Naive thymus-derived CD4-positive, alpha-beta T cell (primary cell): ENCODE data around the gene ST6GALNAC3. TPM values are rescaled to one million over a fixed set of nuclear protein-coding genes. Genes with fewer than 3 reads are reported as not detected.

Experiments
- ATAC-seq: fragments of 150-1000 bp; cut with Tn5 transposase; 2 replicates; pipeline ENCODE4 v1.10.0; 2021; ENCODE audit warnings: mild to moderate bottlenecking, moderate library complexity
- CTCF ChIA-PET: fragments of 350-600 bp; sonication (Branson Sonifier 250); formaldehyde crosslinking; loops from one replicate; lab custom pipeline; 2021; ENCODE audit warnings: antibody characterized with exemption; lab: Charles Lee
- POLR2A ChIA-PET: fragments of 350-600 bp; sonication (Branson Sonifier 250); formaldehyde crosslinking; loops from one replicate; lab custom pipeline; 2021; ENCODE audit warnings: antibody characterized with exemption, inconsistent platforms; lab: Charles Lee
- DNase-seq, 9 donors: peaks; one replicate each; pipeline versions ENCODE4 v3.0.0 to v3.0.0-alpha.2; 2020 to 2022; ENCODE audit warnings: mixed read lengths in 1 of 9
- H3K27ac ChIP-seq: one replicate; pipeline ENCODE4 v1.7.0; 2013; ENCODE audit warnings: mild to moderate bottlenecking, low read depth, low read length, moderate library complexity
- H3K27me3 ChIP-seq, 2 donors: one replicate each; pipeline ENCODE4 v1.7.0; 2013; ENCODE audit warnings: low read length in 2 of 2, mild to moderate bottlenecking in 2 of 2, moderate library complexity in 2 of 2; ENCODE audit not compliant: control insufficient read depth in 2 of 2, insufficient read depth in 2 of 2
- H3K36me3 ChIP-seq, 3 experiments: 1 replicate in 2 of 3; 2 replicates in 1 of 3; pipeline ENCODE4 v1.7.0; 2013; ENCODE audit warnings: low read length in 3 of 3, mild to moderate bottlenecking in 3 of 3, moderate library complexity in 1 of 3; ENCODE audit not compliant: insufficient read depth in 3 of 3, control insufficient read depth in 2 of 3
- H3K4me1 ChIP-seq, 2 donors: one replicate each; pipeline ENCODE4 v1.7.0; 2013; ENCODE audit warnings: low read length in 2 of 2, mild to moderate bottlenecking in 2 of 2, moderate library complexity in 1 of 2; ENCODE audit not compliant: control insufficient read depth in 2 of 2, insufficient read depth in 2 of 2
- H3K4me3 ChIP-seq: 2 replicates; pipeline ENCODE4 v1.7.0; 2013; ENCODE audit warnings: mild to moderate bottlenecking, low read length
- H3K9me3 ChIP-seq, 3 experiments: 1 replicate in 2 of 3; 2 replicates in 1 of 3; pipeline ENCODE4 v1.7.0; 2013; ENCODE audit warnings: low read length in 3 of 3; ENCODE audit not compliant: control insufficient read depth in 2 of 3
- H3K27ac Mint-ChIP-seq, 9 donors: one replicate each; pipeline ENCODE4 v1.8.0; 2020 to 2022; ENCODE audit warnings: mixed read lengths in 9 of 9, mild to moderate bottlenecking in 8 of 9, moderate library complexity in 5 of 9, inconsistent platforms in 2 of 9
- H3K27me3 Mint-ChIP-seq, 5 donors: one replicate each; pipeline ENCODE4 v1.8.0; 2021 to 2022; ENCODE audit warnings: mixed read lengths in 5 of 5, mild to moderate bottlenecking in 1 of 5
- H3K36me3 Mint-ChIP-seq, 5 donors: one replicate each; pipeline ENCODE4 v1.8.0; 2020 to 2022; ENCODE audit warnings: mixed read lengths in 5 of 5, mild to moderate bottlenecking in 3 of 5, inconsistent platforms in 1 of 5
- H3K4me1 Mint-ChIP-seq, 7 donors: one replicate each; pipeline ENCODE4 v1.8.0; 2020 to 2022; ENCODE audit warnings: mixed read lengths in 7 of 7, mild to moderate bottlenecking in 3 of 7, inconsistent platforms in 1 of 7
- H3K4me3 Mint-ChIP-seq, 10 donors: one replicate each; pipeline ENCODE4 v1.8.0; 2020 to 2022; ENCODE audit warnings: mild to moderate bottlenecking in 10 of 10, mixed read lengths in 10 of 10, moderate library complexity in 6 of 10, inconsistent platforms in 2 of 10
- H3K9me3 Mint-ChIP-seq, 11 donors: one replicate each; pipeline ENCODE4 v1.8.0; 2020 to 2022; ENCODE audit warnings: mixed read lengths in 11 of 11, mild to moderate bottlenecking in 4 of 11, inconsistent platforms in 1 of 11, moderate library complexity in 1 of 11
- intact Hi-C, 2 donors: fragments of 100-400 bp; cut with micrococcal nuclease; formaldehyde crosslinking; loops; one replicate each; pipeline ENCODE4 v1.15.1; 2023
- polyA plus RNA-seq, 2 donors: library from polyadenylated mRNA; unstranded; fragments of 300-500 nt; fragmentation: Illumina TruSeq; gene quantifications; one replicate each; pipeline ENCODE4 v1.2.3, GENCODE V29; 2021
- total RNA-seq, 6 experiments: library from RNA in 5 of 6; stranded (reverse) in 5 of 6; gene quantifications; 1 replicate in 5 of 6; 2 replicates in 1 of 6; pipeline ENCODE4 v1.2.3 and lab custom pipeline; 2021 to 2026

ST6GALNAC3 gene
- total and polyA plus RNA-seq, 7 experiments from 2014 or later: 0.17 to 4.8 (median 2.1) TPM; not detected in 1

GRCh38 chr1:76068542-76068941, 6.0 kb upstream of the ST6GALNAC3 start:
- no peak overlapping the region for H3K4me3 Mint-ChIP-seq
- ChIA-PET POLR2A (no interaction called here), CTCF (no interaction called here)
- Histone ChIP-seq H3K4me3 (no peak overlapping the region), H3K4me1 (peaks cover under 1 to 2% of the 10 kb centered on the region in 2 donors), H3K9me3 (no peaks in the 10 kb centered on the region), H3K27ac (no peak overlapping the region), H3K27me3 (no peaks in the 10 kb centered on the region), H3K36me3 (no peaks in the 10 kb centered on the region)
- H3K27ac Mint-ChIP-seq: no peak overlapping the region
- peaks cover 0 to 5% (median 2%) of the 10 kb centered on the region in 7 donors for H3K4me1 Mint-ChIP-seq
- H3K9me3 Mint-ChIP-seq: no peaks in the 10 kb centered on the region
- ATAC-seq: no peak
- intact Hi-C loops: no loop called here
- no peaks in the 10 kb centered on the region for H3K36me3 Mint-ChIP-seq
- H3K27me3 Mint-ChIP-seq: peaks cover 0 to 22% (median 4%) of the 10 kb centered on the region in 5 donors
- DNase-seq: no peak

- Histone ChIP-seq H3K27me3 (no peaks in the 10 kb centered on the region), H3K9me3 (no peaks in the 10 kb centered on the region), H3K4me3 (no peak overlapping the region), H3K27ac (no peak overlapping the region), H3K36me3 (no peaks in the 10 kb centered on the region), H3K4me1 (peaks cover 6 to 7% of the 10 kb centered on the region in 2 donors)
- Mint-ChIP-seq H3K4me3 (no peak overlapping the region), H3K27me3 (peaks cover 0 to 19% (median 3%) of the 10 kb centered on the region in 5 donors), H3K27ac (no peak overlapping the region), H3K4me1 (peaks cover under 1 to 10% (median 6%) of the 10 kb centered on the region in 7 donors), H3K9me3 (no peaks in the 10 kb centered on the region), H3K36me3 (no peaks in the 10 kb centered on the region)
- intact Hi-C loops: no loop called here
- DNase-seq: no peak
- ChIA-PET POLR2A (no interaction called here), CTCF (no interaction called here)
- ATAC-seq: no peak
These were observed 5.5 kb upstream of the ST6GALNAC3 start for GRCh38 chr1:76068953-76069561.

- Histone ChIP-seq H3K36me3 (no peaks in the 10 kb centered on the region), H3K9me3 (no peaks in the 10 kb centered on the region), H3K27me3 (no peaks in the 10 kb centered on the region), H3K4me1 (peaks cover 9 to 15% of the 10 kb centered on the region in 2 donors), H3K27ac (no peak overlapping the region), H3K4me3 (no peak overlapping the region)
- Mint-ChIP-seq H3K27me3 (peaks cover 0 to 16% (median 3%) of the 10 kb centered on the region in 5 donors), H3K9me3 (no peaks in the 10 kb centered on the region), H3K36me3 (no peaks in the 10 kb centered on the region), H3K4me1 (peaks cover 8 to 24% (median 18%) of the 10 kb centered on the region in 7 donors), H3K27ac (no peak overlapping the region), H3K4me3 (no peak overlapping the region)
- DNase-seq (no peak), ATAC-seq (no peak)
- intact Hi-C loops: loop anchor here (5.0 to 10.0 kb wide), 8 partner anchors 227 to 1904 kb away; partner anchors contain the start of genes ACADM (in 1 of the 2), FUBP1 (in 1 of the 2), MIGA1 (in 1 of the 2) and PIGK (in 1 of the 2)
- CTCF ChIA-PET: no interaction called here
- POLR2A ChIA-PET: no interaction called here
These were observed 4.0 kb upstream of the ST6GALNAC3 start for GRCh38 chr1:76070538-76070937.

- DNase-seq (no peak), ATAC-seq (no peak)
- Histone ChIP-seq H3K27me3 (no peaks in the 10 kb centered on the region), H3K36me3 (no peaks in the 10 kb centered on the region), H3K27ac (no peak overlapping the region), H3K4me1 (peaks cover 9 to 15% of the 10 kb centered on the region in 2 donors), H3K9me3 (no peaks in the 10 kb centered on the region), H3K4me3 (no peak overlapping the region)
- ChIA-PET CTCF (no interaction called here), POLR2A (interaction anchor here (1.0 kb wide), 1 partner anchor 15 kb away, joined by 3 read pairs; no protein-coding TSS in a partner anchor)
- peaks cover 0 to 18% (median 0%) of the 10 kb centered on the region in 5 donors for H3K27me3 Mint-ChIP-seq
- peaks cover 8 to 33% (median 26%) of the 10 kb centered on the region in 7 donors for H3K4me1 Mint-ChIP-seq
- peak overlapping the region in 9 of 10 donors; percentile 27 to 93 (median 65) for H3K4me3 Mint-ChIP-seq
- intact Hi-C loops: loop anchor here (5.0 to 10.0 kb wide), 8 partner anchors 224 to 1901 kb away; partner anchors contain the start of genes ACADM (in 1 of the 2), FUBP1 (in 1 of the 2), MIGA1 (in 1 of the 2) and PIGK (in 1 of the 2)
- H3K9me3 Mint-ChIP-seq: no peaks in the 10 kb centered on the region
- no peaks in the 10 kb centered on the region for H3K36me3 Mint-ChIP-seq
- H3K27ac Mint-ChIP-seq: peak overlapping the region in 3 of 9 donors; percentile 16 to 93 (median 89)
These were observed 1.1 kb upstream of the ST6GALNAC3 start for GRCh38 chr1:76073481-76073880.

- Mint-ChIP-seq H3K36me3 (no peaks in the 10 kb centered on the region), H3K4me3 (peak overlapping the region; percentile 86 to 93 (median 90)), H3K9me3 (no peaks in the 10 kb centered on the region), H3K4me1 (peaks cover 8 to 40% (median 26%) of the 10 kb centered on the region in 7 donors), H3K27me3 (peaks cover 0 to 22% (median 0%) of the 10 kb centered on the region in 5 donors), H3K27ac (peak overlapping the region in 7 of 9 donors; percentile 32 to 93 (median 75))
- ATAC-seq: no peak
- ChIA-PET POLR2A (no interaction called here), CTCF (no interaction called here)
- intact Hi-C loops: loop anchor here (1.0 to 10.0 kb wide), 10 partner anchors 79 to 1900 kb away; partner anchors contain the start of genes RABGGTB (in 2 of the 2), ACADM (in 1 of the 2), CRYZ (in 1 of the 2) and FPGT (in 1 of the 2)
- DNase-seq: no peak
- Histone ChIP-seq H3K4me3 (peak overlapping the region; percentile 74), H3K27ac (no peak overlapping the region), H3K27me3 (no peaks in the 10 kb centered on the region), H3K4me1 (peaks cover 9 to 15% of the 10 kb centered on the region in 2 donors), H3K36me3 (no peaks in the 10 kb centered on the region), H3K9me3 (no peaks in the 10 kb centered on the region)
These were observed 593 bp downstream of the ST6GALNAC3 start for GRCh38 chr1:76075188-76075489.

- Histone ChIP-seq H3K36me3 (no peaks in the 10 kb centered on the region), H3K27me3 (no peaks in the 10 kb centered on the region), H3K9me3 (no peaks in the 10 kb centered on the region), H3K4me1 (peaks cover 9 to 15% of the 10 kb centered on the region in 2 donors), H3K4me3 (no peak overlapping the region), H3K27ac (no peak overlapping the region)
- peak overlapping the region; percentile 8 to 93 (median 90) for H3K4me3 Mint-ChIP-seq
- H3K27ac Mint-ChIP-seq: peak overlapping the region in 4 of 9 donors; percentile 0 to 73 (median 18)
- DNase-seq (no peak), ATAC-seq (peak; percentile 17)
- no peaks in the 10 kb centered on the region for H3K9me3 Mint-ChIP-seq
- intact Hi-C loops: loop anchor here (1.0 to 10.0 kb wide), 10 partner anchors 78 to 1899 kb away; partner anchors contain the start of genes RABGGTB (in 2 of the 2), ACADM (in 1 of the 2), CRYZ (in 1 of the 2) and FPGT (in 1 of the 2)
- H3K36me3 Mint-ChIP-seq: no peaks in the 10 kb centered on the region
- CTCF ChIA-PET: no interaction called here
- POLR2A ChIA-PET: no interaction called here
- H3K27me3 Mint-ChIP-seq: peaks cover 0 to 24% (median 0%) of the 10 kb centered on the region in 5 donors
- peaks cover 8 to 44% (median 26%) of the 10 kb centered on the region in 7 donors for H3K4me1 Mint-ChIP-seq
These were observed 1.3 kb downstream of the ST6GALNAC3 start for GRCh38 chr1:76075877-76076276.
